Neural cell (in vitro differentiated cells): Measurements from ENCODE around the gene STRA6. TPM values are rescaled to one million over a fixed set of nuclear protein-coding genes. Genes with fewer than 3 reads are reported as not detected.

Experiments used
- H2AFZ ChIP-seq: fragments of 200-600, 300-800 bp; sonication (generic), shearing (Covaris generic); 2 replicates; pipeline ENCODE4 v1.6.0; 2014; ENCODE audit warnings: low read depth, mild to moderate bottlenecking, antibody characterized with exemption, low read length, moderate library complexity
- H3F3A ChIP-seq: fragments of 200-600 bp; shearing (Covaris generic); 2 replicates; pipeline ENCODE4 v1.6.1; 2016; ENCODE audit warnings: mild to moderate bottlenecking, moderate library complexity, mixed read lengths, antibody characterized with exemption, low read length; ENCODE audit not compliant: insufficient read depth, poor library complexity, severe bottlenecking
- H3K27ac ChIP-seq: fragments of 200-600, 300-800 bp; sonication (generic), shearing (Covaris generic); 2 replicates; pipeline ENCODE4 v1.5.1; 2014; ENCODE audit warnings: mild to moderate bottlenecking, low read length, moderate library complexity
- H3K27me3 ChIP-seq: fragments of 300-800, 200-600 bp; sonication (generic), shearing (Covaris generic); 2 replicates; pipeline ENCODE4 v1.6.0; 2014; ENCODE audit warnings: mild to moderate bottlenecking, low read depth, low read length, moderate library complexity; ENCODE audit not compliant: insufficient read depth
- H3K36me3 ChIP-seq: fragments of 300-800, 200-600 bp; sonication (generic), shearing (Covaris generic); 2 replicates; pipeline ENCODE4 v1.5.1; 2014; ENCODE audit warnings: mild to moderate bottlenecking, antibody characterized with exemption, low read length, moderate library complexity; ENCODE audit not compliant: insufficient read depth
- H3K4me2 ChIP-seq: fragments of 300-800, 200-600 bp; sonication (generic), shearing (Covaris generic); 2 replicates; pipeline ENCODE4 v1.6.0; 2014; ENCODE audit warnings: mild to moderate bottlenecking, low read length
- H3K4me3 ChIP-seq: fragments of 300-800, 200-600 bp; sonication (generic), shearing (Covaris generic); 2 replicates; pipeline ENCODE4 v1.5.1; 2014; ENCODE audit warnings: mild to moderate bottlenecking, low read length, moderate library complexity
- H3K79me2 ChIP-seq: fragments of 200-600 bp; shearing (Covaris generic); replicated peaks from 2 replicates; pipeline ENCODE4 v1.6.0; 2014; ENCODE audit warnings: mild to moderate bottlenecking, low read length, moderate library complexity; ENCODE audit not compliant: insufficient read depth
- H3K9ac ChIP-seq: fragments of 300-800, 200-600 bp; sonication (generic), shearing (Covaris generic); 2 replicates; pipeline ENCODE4 v1.6.1; 2016; ENCODE audit warnings: mild to moderate bottlenecking, low read length, mixed read lengths
- H3K9me2 ChIP-seq: fragments of 200-600 bp; shearing (Covaris generic); 2 replicates; pipeline ENCODE4 v1.6.1; 2016; ENCODE audit warnings: mild to moderate bottlenecking, low read length, mixed read lengths; ENCODE audit not compliant: insufficient read depth
- H3K9me3 ChIP-seq: fragments of 200-600, 300-800 bp; sonication (generic), shearing (Covaris generic); 2 replicates; pipeline ENCODE4 v1.6.1; 2016; ENCODE audit warnings: mild to moderate bottlenecking, mixed run types, low read length, moderate library complexity, mixed read lengths
- H4K20me1 ChIP-seq: fragments of 200-600 bp; shearing (Covaris generic); 2 replicates; pipeline ENCODE4 v1.6.1; 2016; ENCODE audit warnings: mild to moderate bottlenecking, mixed run types; ENCODE audit not compliant: insufficient read depth
- CTCF ChIP-seq: fragments of 450-650 bp; IDR thresholded peaks from 2 replicates; pipeline ENCODE4 v1.5.1; 2014; ENCODE audit warnings: antibody characterized with exemption, mild to moderate bottlenecking, moderate library complexity; ENCODE audit not compliant: poor library complexity, severe bottlenecking
- EP300 ChIP-seq: fragments of 450-650 bp; conservative IDR thresholded peaks from 2 replicates; pipeline ENCODE4 v1.6.1; 2014; ENCODE audit warnings: antibody characterized with exemption, mild to moderate bottlenecking, moderate library complexity; ENCODE audit not compliant: poor library complexity, severe bottlenecking
- EZH2 ChIP-seq: fragments of 200-600, 300-800 bp; shearing (Covaris generic), sonication (generic); IDR thresholded peaks from 2 replicates; pipeline ENCODE4 v1.6.1; 2014; ENCODE audit warnings: antibody characterized with exemption, low read length, borderline replicate concordance, mild to moderate bottlenecking; ENCODE audit not compliant: insufficient read depth, poor library complexity, severe bottlenecking
- MXI1 ChIP-seq: fragments of 450-650 bp; conservative IDR thresholded peaks from 2 replicates; pipeline ENCODE4 v1.6.1; 2014; ENCODE audit warnings: antibody characterized with exemption, mild to moderate bottlenecking; ENCODE audit not compliant: poor library complexity, severe bottlenecking
- POLR2AphosphoS5 ChIP-seq: IDR thresholded peaks from 2 replicates; pipeline ENCODE4 v1.6.1; 2012
- RAD21 ChIP-seq: fragments of 450-650 bp; conservative IDR thresholded peaks from 2 replicates; pipeline ENCODE4 v1.6.1; 2014; ENCODE audit warnings: antibody characterized with exemption, mild to moderate bottlenecking, moderate library complexity
- REST ChIP-seq: IDR thresholded peaks from 2 replicates; pipeline ENCODE4 v1.6.1; 2012; ENCODE audit warnings: borderline replicate concordance
- SMC3 ChIP-seq: fragments of 450-650 bp; conservative IDR thresholded peaks from 2 replicates; pipeline ENCODE4 v1.6.1; 2014; ENCODE audit warnings: antibody characterized with exemption, mild to moderate bottlenecking, moderate library complexity; ENCODE audit not compliant: poor library complexity
- TAF1 ChIP-seq: IDR thresholded peaks from 2 replicates; pipeline ENCODE4 v1.6.1; 2012; ENCODE audit warnings: low read depth
- polyA plus RNA-seq: library from polyadenylated mRNA; depleted of rRNA; stranded (reverse); fragments of >200 nt; gene quantifications from 2 replicates; pipeline ENCODE4 v1.2.3, GENCODE V29; 2014

Gene STRA6
- polyA plus RNA-seq, 1 donor from 2014 or later: 4.4 TPM

DNA sequence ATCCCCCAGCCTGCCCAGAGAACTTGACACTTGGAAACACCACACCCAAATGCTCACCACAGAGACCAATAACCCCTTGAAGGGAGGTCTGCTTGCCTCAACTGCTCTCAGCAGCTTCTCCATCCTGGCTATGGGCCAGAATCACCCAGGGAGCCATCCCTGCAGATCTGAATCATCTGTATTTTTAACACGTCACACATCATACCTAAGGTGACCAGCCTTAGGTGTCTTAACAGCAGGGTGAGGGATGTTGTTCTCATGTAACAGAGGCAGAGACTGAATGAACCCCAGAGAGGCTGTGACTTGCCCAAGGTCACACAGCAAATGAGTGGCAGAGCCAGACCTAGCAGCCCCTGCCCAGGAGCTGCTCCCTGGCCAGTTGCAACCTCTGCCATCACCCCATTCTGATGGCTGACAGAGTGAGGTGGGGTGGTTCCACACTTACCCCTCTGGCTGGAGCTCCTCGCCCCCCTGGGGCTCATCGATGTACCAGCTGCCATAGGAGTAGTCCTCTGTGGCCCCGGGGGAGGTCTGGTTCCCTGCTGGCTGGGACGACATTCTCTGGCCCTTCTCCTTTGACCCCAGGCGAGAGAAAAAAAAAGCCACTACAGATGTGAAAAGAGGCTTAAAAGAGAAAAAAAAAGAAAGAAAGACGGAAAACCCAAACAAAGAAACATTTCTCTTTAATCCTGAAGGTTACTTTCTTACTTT, 722 bp downstream of the STRA6 start:
- no peaks in the 10 kb centered on the region for H3K9me3 ChIP-seq
- TF ChIP-seq MXI1: no peak
- TF ChIP-seq SMC3: no peak
- TF ChIP-seq CTCF: no peak
- TF ChIP-seq EP300: no peak
- no peak for TF ChIP-seq REST
- no peak for TF ChIP-seq TAF1
- H3K9me2 ChIP-seq: no peaks in the 10 kb centered on the region
- H3K79me2 ChIP-seq: no peaks in the 10 kb centered on the region
- no peaks in the 10 kb centered on the region for H3K36me3 ChIP-seq
- H3K27me3 ChIP-seq: no peaks in the 10 kb centered on the region
- no peaks in the 10 kb centered on the region for H3F3A ChIP-seq
- H4K20me1 ChIP-seq: no peaks in the 10 kb centered on the region
- H3K4me2 ChIP-seq: no peak overlapping the region
- peak overlapping the region; percentile 42 for H3K9ac ChIP-seq
- H3K4me3 ChIP-seq: no peak overlapping the region
- peak overlapping the region; percentile 26 for H3K27ac ChIP-seq
- no peak overlapping the region for H2AFZ ChIP-seq

- Histone ChIP-seq H3K27ac (no peak overlapping the region), H2AFZ (no peak overlapping the region), H3K9me3 (no peaks in the 10 kb centered on the region), H3K4me3 (no peak overlapping the region), H3K27me3 (no peaks in the 10 kb centered on the region), H3K9me2 (no peaks in the 10 kb centered on the region), H3K9ac (no peak overlapping the region), H3K4me2 (no peak overlapping the region), H4K20me1 (no peaks in the 10 kb centered on the region), H3K36me3 (no peaks in the 10 kb centered on the region), H3K79me2 (no peaks in the 10 kb centered on the region), H3F3A (no peaks in the 10 kb centered on the region)
- TF ChIP-seq EZH2 (no peak), POLR2AphosphoS5 (no peak), EP300 (no peak), TAF1 (no peak), RAD21 (no peak), CTCF (no peak), REST (no peak), SMC3 (no peak)
These were observed 1.6 kb downstream of the STRA6 start for GRCh38 chr15:74200871-74201419.
